Measurements from ENCODE around the gene TTC39A. TPM values are rescaled to one million over a fixed set of nuclear protein-coding genes. Genes with fewer than 3 reads are reported as not detected.

TTC39A gene
- total and polyA plus RNA-seq, 2 donors = 1.1 to 2.8 TPM

DNA sequence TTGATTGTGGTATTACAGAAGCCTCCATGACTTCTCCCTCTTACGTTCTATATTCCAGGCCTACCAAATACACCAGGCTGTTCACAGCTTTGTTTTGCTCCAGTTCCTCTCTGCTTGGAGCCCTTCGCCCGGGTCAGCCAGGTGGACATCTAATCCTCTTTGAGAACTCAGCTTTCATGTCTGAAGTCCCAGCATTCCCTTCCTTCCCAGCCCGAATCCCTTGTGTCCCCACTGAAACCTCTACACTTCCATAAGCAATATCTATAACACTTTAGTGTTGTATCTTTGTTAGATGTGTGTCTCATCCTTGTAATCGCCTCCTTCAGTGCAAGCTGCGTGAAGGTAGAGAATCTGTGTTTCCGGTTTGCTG lies 92.3 kb downstream of the TTC39A start:
- peak overlapping the region; percentile 6 to 98 for H3K4me3 ChIP-seq (ENCODE audit: low read length in 2 of 2)
- 82% methylated on average over 7 of the region's 7 CpGs for WGBS
- H3K27ac ChIP-seq (ENCODE audit: low read depth in 1 of 2, low read length in 1 of 2) = peak overlapping the region in 1 of 2 donors; percentile 22
- H3K4me1 ChIP-seq (ENCODE audit: control insufficient read depth in 2 of 2, insufficient read depth in 2 of 2, low read length in 2 of 2) = peaks cover 21 to 22% of the 10 kb centered on the region in 2 donors
- DNase-seq (ENCODE audit: low read depth in 6 of 9, low spot score in 9 of 9) = no peak
- no peaks in the 10 kb centered on the region for H3K27me3 ChIP-seq (ENCODE audit: control insufficient read depth in 2 of 2, insufficient read depth in 1 of 2, low read length in 1 of 2)
- H3K9me3 ChIP-seq (ENCODE audit: control insufficient read depth in 2 of 2, insufficient read depth in 1 of 2, low read length in 1 of 2) = no peaks in the 10 kb centered on the region
- H3K36me3 ChIP-seq (ENCODE audit: control insufficient read depth in 2 of 2, insufficient read depth in 2 of 2, low read length in 1 of 2) = peaks cover 0 to 4% of the 10 kb centered on the region in 2 donors

DNA sequence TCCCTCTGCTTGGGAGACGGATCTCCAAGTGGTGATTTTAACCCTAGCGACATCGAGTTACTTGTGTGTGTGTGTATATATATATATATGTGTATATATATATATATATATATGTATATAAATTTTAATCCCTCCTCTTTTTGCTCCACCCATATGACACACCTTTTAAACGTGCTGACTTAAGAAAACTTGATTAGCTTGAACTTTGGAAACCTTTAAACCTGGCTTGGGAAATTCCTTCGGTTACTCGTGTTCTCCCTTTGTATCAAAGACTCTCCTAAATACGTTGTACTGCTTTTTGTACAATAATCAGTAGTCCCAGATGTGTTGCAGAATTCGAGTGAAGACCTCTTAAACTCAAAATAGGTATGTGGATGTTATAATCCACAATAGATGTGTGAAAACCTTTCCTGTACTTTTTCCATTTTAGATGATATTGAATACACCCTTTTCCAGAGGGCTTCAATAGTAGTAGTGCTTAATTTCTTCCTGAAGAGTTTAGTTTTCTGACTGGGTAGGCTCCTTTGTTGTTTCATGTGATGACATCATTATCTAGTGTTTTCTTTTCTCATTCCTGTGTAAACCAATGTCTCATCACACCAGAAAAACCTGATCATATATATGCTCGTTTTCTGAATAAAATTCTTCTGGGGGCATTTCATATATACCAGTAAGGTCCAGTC lies 92.9 kb downstream of the TTC39A start:
- peak overlapping the region; percentile 77 to 98 for H3K4me3 ChIP-seq (ENCODE audit: low read length in 2 of 2)
- peaks cover 21 to 22% of the 10 kb centered on the region in 2 donors for H3K4me1 ChIP-seq (ENCODE audit: control insufficient read depth in 2 of 2, insufficient read depth in 2 of 2, low read length in 2 of 2)
- H3K9me3 ChIP-seq (ENCODE audit: control insufficient read depth in 2 of 2, insufficient read depth in 1 of 2, low read length in 1 of 2) = no peaks in the 10 kb centered on the region
- H3K27me3 ChIP-seq (ENCODE audit: control insufficient read depth in 2 of 2, insufficient read depth in 1 of 2, low read length in 1 of 2) = no peaks in the 10 kb centered on the region
- peak in 1 of 9 donors; percentile 18 for DNase-seq (ENCODE audit: low read depth in 6 of 9, low spot score in 9 of 9)
- peaks cover 0 to 4% of the 10 kb centered on the region in 2 donors for H3K36me3 ChIP-seq (ENCODE audit: control insufficient read depth in 2 of 2, insufficient read depth in 2 of 2, low read length in 1 of 2)
- peak overlapping the region in 1 of 2 donors; percentile 91 for H3K27ac ChIP-seq (ENCODE audit: low read depth in 1 of 2, low read length in 1 of 2)
- WGBS = 22% methylated on average over 9 of the region's 9 CpGs

Other genes with a start within 250 kb of the TTC39A start
- not detected for gene C1orf185, start 228.3 kb downstream of the TTC39A start, total RNA-seq
- gene C1orf185, start 228.3 kb downstream of the TTC39A start, polyA plus RNA-seq = not detected
- 45.2 TPM for gene RNF11, start 94.3 kb downstream of the TTC39A start, total RNA-seq
- gene RNF11, start 94.3 kb downstream of the TTC39A start, polyA plus RNA-seq = 67.9 TPM
- gene EPS15, start 188.7 kb upstream of the TTC39A start, total RNA-seq = 28.9 TPM
- 35.3 TPM for gene EPS15, start 188.7 kb upstream of the TTC39A start, polyA plus RNA-seq

Measured in thymus (tissue), 11 donors.